Activated CD4-positive, alpha-beta T cell treated with anti-CD3 and anti-CD28 coated beads for 36 hours (primary cell): ENCODE results near the gene SDF2. TPM values are rescaled to one million over a fixed set of nuclear protein-coding genes. Genes with fewer than 3 reads are reported as not detected.
A peak's percentile ranks its signal among the peaks of the same experiment; 100 is the strongest.

Experiments
- ATAC-seq: fragments of 200-7000 bp; cut with Tn5 transposase; one replicate; pipeline ENCODE4 v1.10.0; 2021; ENCODE audit warnings: mild to moderate bottlenecking, moderate library complexity
- CTCF ChIA-PET: fragments of 350-600 bp; sonication (Branson Sonifier 250); formaldehyde crosslinking; loops from one replicate; lab custom pipeline; 2021; ENCODE audit warnings: antibody characterized with exemption; lab: Charles Lee
- POLR2A ChIA-PET: fragments of 350-600 bp; sonication (Branson Sonifier 250); formaldehyde crosslinking; loops from one replicate; lab custom pipeline; 2021; ENCODE audit warnings: antibody characterized with exemption, inconsistent platforms; lab: Charles Lee
- DNase-seq: peaks from one replicate; pipeline ENCODE4 v3.0.0-alpha.2; 2020
- H3K27ac Mint-ChIP-seq: one replicate; pipeline ENCODE4 v1.8.0; 2021; ENCODE audit warnings: mixed read lengths
- H3K27me3 Mint-ChIP-seq: one replicate; pipeline ENCODE4 v1.8.0; 2021; ENCODE audit warnings: mixed read lengths
- H3K36me3 Mint-ChIP-seq: one replicate; pipeline ENCODE4 v1.8.0; 2021; ENCODE audit warnings: low read depth, mixed read lengths
- H3K4me1 Mint-ChIP-seq: one replicate; pipeline ENCODE4 v1.8.0; 2021; ENCODE audit warnings: mixed read lengths
- H3K4me3 Mint-ChIP-seq: one replicate; pipeline ENCODE4 v1.8.0; 2021; ENCODE audit warnings: mild to moderate bottlenecking, moderate library complexity, mixed read lengths
- H3K9me3 Mint-ChIP-seq: one replicate; pipeline ENCODE4 v1.8.0; 2021; ENCODE audit warnings: low read depth, mixed read lengths
- intact Hi-C, 2 experiments: fragments of 100-400 bp; cut with DNase I in 1 of 2; cut with micrococcal nuclease in 1 of 2; formaldehyde crosslinking; loops; one replicate each; pipeline versions ENCODE4 v1.14.2 to v1.15.1; 2022 to 2024; cut with DNase I, micrococcal nuclease
- total RNA-seq, 2 experiments: library from RNA; stranded (reverse); gene quantifications; one replicate each; pipeline ENCODE4 v1.2.3, GENCODE V29; 2021

The SDF2 gene
- total RNA-seq, 2 experiments from 2014 or later: 36.6 to 37.2 TPM

GRCh38 chr17:28702752-28703150 lies 41.0 kb upstream of the SDF2 start:
- no peaks in the 10 kb centered on the region for H3K9me3 Mint-ChIP-seq
- no peak for DNase-seq
- ChIA-PET POLR2A (no interaction called here), CTCF (interaction anchor here (0.7 to 2.1 kb wide), 5 partner anchors 8 to 56 kb away, joined by 3 to 6 read pairs (median 5); partner anchors contain the start of gene PROCA1)
- peaks cover 3% of the 10 kb centered on the region for H3K4me1 Mint-ChIP-seq
- no peak for ATAC-seq
- H3K36me3 Mint-ChIP-seq: peaks cover 45% of the 10 kb centered on the region
- no peak overlapping the region for H3K4me3 Mint-ChIP-seq
- no peak overlapping the region for H3K27ac Mint-ChIP-seq
- no peaks in the 10 kb centered on the region for H3K27me3 Mint-ChIP-seq
- intact Hi-C loops: no loop called here

- H3K36me3 Mint-ChIP-seq: peaks cover 51% of the 10 kb centered on the region
- no peak overlapping the region for H3K4me3 Mint-ChIP-seq
- intact Hi-C loops: no loop called here
- peaks cover 3% of the 10 kb centered on the region for H3K4me1 Mint-ChIP-seq
- ChIA-PET CTCF (interaction anchor here (0.7 to 2.1 kb wide), 7 partner anchors 9 to 58 kb away, joined by 3 to 6 read pairs (median 4); partner anchors contain the start of genes PROCA1 and RPL23A), POLR2A (no interaction called here)
- H3K27ac Mint-ChIP-seq: no peak overlapping the region
- DNase-seq (no peak), ATAC-seq (no peak)
- H3K9me3 Mint-ChIP-seq: no peaks in the 10 kb centered on the region
- H3K27me3 Mint-ChIP-seq: no peaks in the 10 kb centered on the region
These were observed 40.5 kb upstream of the SDF2 start for GRCh38 chr17:28702026-28702751.

GRCh38 chr17:28700830-28701492 lies 39.3 kb upstream of the SDF2 start:
- Mint-ChIP-seq H3K9me3 (no peaks in the 10 kb centered on the region), H3K4me3 (no peak overlapping the region), H3K36me3 (peaks cover 56% of the 10 kb centered on the region), H3K27me3 (no peaks in the 10 kb centered on the region), H3K4me1 (peaks cover 3% of the 10 kb centered on the region), H3K27ac (no peak overlapping the region)
- CTCF ChIA-PET: interaction anchor here (0.5 to 1.2 kb wide), 2 partner anchors 19 to 130 kb away, joined by 3 read pairs; partner anchors contain the start of genes PIGS and RPL23A
- POLR2A ChIA-PET: interaction anchor here (0.6 kb wide), 1 partner anchor 10 kb away, joined by 3 read pairs; no protein-coding TSS in a partner anchor
- DNase-seq: no peak
- intact Hi-C loops: no loop called here
- ATAC-seq: no peak

- intact Hi-C loops: no loop called here
- no peak for ATAC-seq
- peaks cover 58% of the 10 kb centered on the region for H3K36me3 Mint-ChIP-seq
- ChIA-PET CTCF (interaction anchor here (1.0 kb wide), 1 partner anchor 19 kb away, joined by 5 read pairs; no protein-coding TSS in a partner anchor), POLR2A (interaction anchor here (0.6 kb wide), 1 partner anchor 60 kb away, joined by 3 read pairs; no protein-coding TSS in a partner anchor)
- H3K9me3 Mint-ChIP-seq: no peaks in the 10 kb centered on the region
- no peak for DNase-seq
- no peak overlapping the region for H3K27ac Mint-ChIP-seq
- H3K27me3 Mint-ChIP-seq: no peaks in the 10 kb centered on the region
- H3K4me1 Mint-ChIP-seq: peaks cover 3% of the 10 kb centered on the region
- no peak overlapping the region for H3K4me3 Mint-ChIP-seq
These were observed 38.6 kb upstream of the SDF2 start for GRCh38 chr17:28700278-28700677.

- H3K36me3 Mint-ChIP-seq: peaks cover 67% of the 10 kb centered on the region
- intact Hi-C loops: no loop called here
- H3K4me1 Mint-ChIP-seq: peaks cover 3% of the 10 kb centered on the region
- no peak for ATAC-seq
- no peaks in the 10 kb centered on the region for H3K9me3 Mint-ChIP-seq
- H3K4me3 Mint-ChIP-seq: no peak overlapping the region
- POLR2A ChIA-PET: no interaction called here
- CTCF ChIA-PET: interaction anchor here (0.6 kb wide), 1 partner anchor 238 kb away, joined by 3 read pairs; no protein-coding TSS in a partner anchor
- DNase-seq: no peak
- H3K27me3 Mint-ChIP-seq: no peaks in the 10 kb centered on the region
- peak overlapping the region; percentile 68 for H3K27ac Mint-ChIP-seq
These were observed 36.7 kb upstream of the SDF2 start for GRCh38 chr17:28698253-28698941.

GRCh38 chr17:28693869-28694268 lies 32.2 kb upstream of the SDF2 start:
- Mint-ChIP-seq H3K4me3 (no peak overlapping the region), H3K27me3 (no peaks in the 10 kb centered on the region), H3K27ac (no peak overlapping the region), H3K4me1 (peaks cover 3% of the 10 kb centered on the region), H3K36me3 (peaks cover 61% of the 10 kb centered on the region), H3K9me3 (no peaks in the 10 kb centered on the region)
- ChIA-PET CTCF (interaction anchor here (1.3 kb wide), 1 partner anchor 47 kb away, joined by 4 read pairs; no protein-coding TSS in a partner anchor), POLR2A (interaction anchor here (0.5 kb wide), 1 partner anchor 317 kb away, joined by 3 read pairs; no protein-coding TSS in a partner anchor)
- intact Hi-C loops: no loop called here
- DNase-seq (no peak), ATAC-seq (no peak)

- Mint-ChIP-seq H3K4me1 (no peaks in the 10 kb centered on the region), H3K27ac (no peak overlapping the region), H3K4me3 (no peak overlapping the region), H3K27me3 (no peaks in the 10 kb centered on the region), H3K36me3 (peaks cover 68% of the 10 kb centered on the region), H3K9me3 (no peaks in the 10 kb centered on the region)
- no peak for ATAC-seq
- no peak for DNase-seq
- intact Hi-C loops: no loop called here
- CTCF ChIA-PET: interaction anchor here (0.7 to 1.4 kb wide), 2 partner anchors 12 to 103 kb away, joined by 3 to 5 read pairs; no protein-coding TSS in a partner anchor
- POLR2A ChIA-PET: no interaction called here
These were observed 27.3 kb upstream of the SDF2 start for GRCh38 chr17:28689011-28689410.

GRCh38 chr17:28688481-28688880 lies 26.8 kb upstream of the SDF2 start:
- ChIA-PET CTCF (interaction anchor here (0.7 to 1.4 kb wide), 3 partner anchors 11 to 103 kb away, joined by 3 to 5 read pairs (median 3); no protein-coding TSS in a partner anchor), POLR2A (interaction anchor here (0.6 kb wide), 1 partner anchor 21 kb away, joined by 3 read pairs; no protein-coding TSS in a partner anchor)
- no peaks in the 10 kb centered on the region for H3K9me3 Mint-ChIP-seq
- ATAC-seq (no peak), DNase-seq (no peak)
- H3K27ac Mint-ChIP-seq: no peak overlapping the region
- intact Hi-C loops: no loop called here
- H3K4me3 Mint-ChIP-seq: no peak overlapping the region
- H3K27me3 Mint-ChIP-seq: no peaks in the 10 kb centered on the region
- H3K4me1 Mint-ChIP-seq: no peaks in the 10 kb centered on the region
- H3K36me3 Mint-ChIP-seq: peaks cover 66% of the 10 kb centered on the region

GRCh38 chr17:28686296-28686695 lies 24.6 kb upstream of the SDF2 start:
- DNase-seq (no peak), ATAC-seq (no peak)
- ChIA-PET POLR2A (no interaction called here), CTCF (interaction anchor here (1.3 kb wide), 1 partner anchor 40 kb away, joined by 3 read pairs; no protein-coding TSS in a partner anchor)
- intact Hi-C loops: no loop called here
- no peaks in the 10 kb centered on the region for H3K27me3 Mint-ChIP-seq
- no peak overlapping the region for H3K27ac Mint-ChIP-seq
- H3K36me3 Mint-ChIP-seq: peaks cover 76% of the 10 kb centered on the region
- H3K4me1 Mint-ChIP-seq: no peaks in the 10 kb centered on the region
- H3K9me3 Mint-ChIP-seq: no peaks in the 10 kb centered on the region
- no peak overlapping the region for H3K4me3 Mint-ChIP-seq

- H3K4me3 Mint-ChIP-seq: no peak overlapping the region
- ChIA-PET CTCF (no interaction called here), POLR2A (no interaction called here)
- ATAC-seq: no peak
- H3K36me3 Mint-ChIP-seq: peaks cover 74% of the 10 kb centered on the region
- H3K4me1 Mint-ChIP-seq: no peaks in the 10 kb centered on the region
- intact Hi-C loops: no loop called here
- no peak for DNase-seq
- H3K9me3 Mint-ChIP-seq: no peaks in the 10 kb centered on the region
- H3K27ac Mint-ChIP-seq: no peak overlapping the region
- H3K27me3 Mint-ChIP-seq: no peaks in the 10 kb centered on the region
These were observed 23.7 kb upstream of the SDF2 start for GRCh38 chr17:28685366-28685765.

GRCh38 chr17:28684963-28685362 lies 23.3 kb upstream of the SDF2 start:
- no peak overlapping the region for H3K4me3 Mint-ChIP-seq
- no peaks in the 10 kb centered on the region for H3K27me3 Mint-ChIP-seq
- DNase-seq (no peak), ATAC-seq (no peak)
- ChIA-PET POLR2A (no interaction called here), CTCF (interaction anchor here (1.4 to 1.9 kb wide), 2 partner anchors 17 to 39 kb away, joined by 4 to 5 read pairs; no protein-coding TSS in a partner anchor)
- H3K27ac Mint-ChIP-seq: no peak overlapping the region
- intact Hi-C loops: no loop called here
- no peaks in the 10 kb centered on the region for H3K9me3 Mint-ChIP-seq
- no peaks in the 10 kb centered on the region for H3K4me1 Mint-ChIP-seq
- peaks cover 70% of the 10 kb centered on the region for H3K36me3 Mint-ChIP-seq
